ENCODE data around the gene LMNTD2.

LMNTD2 gene

GRCh38 chr11:553083-553987, 7.2 kb downstream of the LMNTD2 start:
- DNase-seq = no peak

- DNase-seq = no peak
Measured at GRCh38 chr11:551596-551995, 8.9 kb downstream of the LMNTD2 start.

DNA sequence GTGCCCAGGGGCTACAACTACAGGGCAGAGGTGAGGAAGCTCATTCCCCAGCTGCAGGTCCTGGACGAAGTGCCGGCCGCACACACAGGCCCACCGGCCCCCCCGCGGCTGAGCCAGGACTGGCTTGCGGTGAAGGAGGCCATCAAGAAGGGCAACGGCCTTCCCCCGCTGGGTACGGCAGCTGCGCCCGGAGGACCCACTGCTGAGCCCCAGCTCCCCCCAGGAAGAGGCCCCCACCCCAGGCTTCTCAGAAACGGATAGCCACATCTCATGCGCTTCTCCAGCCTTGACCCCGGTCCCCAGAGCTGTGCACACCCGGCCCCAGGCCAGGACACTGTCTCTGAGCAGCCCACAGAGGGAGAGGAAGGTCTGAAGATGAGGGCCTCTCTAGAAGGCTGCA, 9.4 kb downstream of the LMNTD2 start:
- no peak for DNase-seq

DNA sequence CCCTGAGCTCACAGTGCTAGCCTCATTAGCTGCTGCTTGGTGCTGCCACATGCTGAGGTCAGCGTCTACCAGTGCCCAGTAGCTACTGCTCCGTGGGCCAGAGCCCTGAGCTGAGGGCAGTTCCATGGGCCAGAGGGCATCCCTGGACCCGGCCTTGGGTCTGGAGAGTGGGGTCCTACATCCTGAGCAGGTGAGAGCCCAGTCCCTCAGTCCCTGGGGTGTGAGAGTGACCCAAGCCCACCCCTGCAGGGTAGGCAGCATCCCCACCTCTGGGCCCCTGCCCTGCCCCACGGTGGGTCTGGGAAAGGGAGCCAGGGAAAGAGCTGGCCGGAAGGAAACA, 9.8 kb downstream of the LMNTD2 start:
- DNase-seq = no peak

- no peak for DNase-seq
Measured at GRCh38 chr11:550021-550745, 10.4 kb downstream of the LMNTD2 start.

- DNase-seq = no peak
Measured at GRCh38 chr11:548700-549603, 11.6 kb downstream of the LMNTD2 start.

DNA sequence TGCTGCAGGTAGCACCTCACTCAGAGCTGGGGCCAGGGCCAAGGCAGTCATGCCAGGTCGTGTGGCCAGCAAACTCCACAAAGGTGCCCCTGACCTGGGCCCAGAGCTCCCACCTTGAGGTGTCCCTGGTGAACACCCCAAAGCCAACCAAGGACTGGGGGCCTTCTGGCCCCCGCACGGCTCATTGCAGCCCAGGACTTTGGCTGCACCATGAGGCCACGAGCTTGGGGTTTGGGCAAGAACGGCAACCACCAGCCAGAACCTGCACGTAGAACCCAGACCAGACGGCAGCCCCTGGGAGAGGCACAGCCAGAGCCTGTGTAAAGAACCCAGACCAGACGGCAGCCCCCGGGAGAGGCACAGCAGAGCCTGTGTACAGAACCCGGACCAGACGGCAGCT, 15.4 kb downstream of the LMNTD2 start:
- DNase-seq = no peak

- no peak for DNase-seq
Measured at GRCh38 chr11:544817-545166, 15.7 kb downstream of the LMNTD2 start.

DNA sequence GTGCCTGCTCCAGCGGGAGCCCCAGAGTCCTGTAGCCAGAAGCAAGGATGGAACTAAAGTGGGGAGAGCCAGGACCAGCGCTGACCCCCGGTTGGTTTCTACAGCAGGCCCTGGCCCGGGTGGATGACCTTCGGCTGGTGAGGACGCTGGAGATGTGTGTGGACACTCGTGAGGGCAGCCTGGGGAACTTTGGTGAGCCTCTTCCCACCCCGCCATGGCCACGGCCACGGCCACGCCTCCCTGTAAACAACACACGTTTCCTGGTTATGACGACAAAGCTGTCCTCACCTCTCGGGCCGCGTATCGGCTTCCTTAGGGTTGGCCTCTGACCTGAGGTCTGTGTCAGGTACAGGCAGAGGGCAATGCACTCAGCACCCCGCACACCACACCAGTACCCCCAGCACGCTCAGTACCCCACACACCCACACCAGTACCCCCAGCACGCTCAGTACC, 19.1 kb downstream of the LMNTD2 start:
- DNase-seq = no peak

GRCh38 chr11:540583-541432, 19.7 kb downstream of the LMNTD2 start:
- no peak for DNase-seq

GRCh38 chr11:539971-540481, 20.5 kb downstream of the LMNTD2 start:
- DNase-seq = no peak

DNA sequence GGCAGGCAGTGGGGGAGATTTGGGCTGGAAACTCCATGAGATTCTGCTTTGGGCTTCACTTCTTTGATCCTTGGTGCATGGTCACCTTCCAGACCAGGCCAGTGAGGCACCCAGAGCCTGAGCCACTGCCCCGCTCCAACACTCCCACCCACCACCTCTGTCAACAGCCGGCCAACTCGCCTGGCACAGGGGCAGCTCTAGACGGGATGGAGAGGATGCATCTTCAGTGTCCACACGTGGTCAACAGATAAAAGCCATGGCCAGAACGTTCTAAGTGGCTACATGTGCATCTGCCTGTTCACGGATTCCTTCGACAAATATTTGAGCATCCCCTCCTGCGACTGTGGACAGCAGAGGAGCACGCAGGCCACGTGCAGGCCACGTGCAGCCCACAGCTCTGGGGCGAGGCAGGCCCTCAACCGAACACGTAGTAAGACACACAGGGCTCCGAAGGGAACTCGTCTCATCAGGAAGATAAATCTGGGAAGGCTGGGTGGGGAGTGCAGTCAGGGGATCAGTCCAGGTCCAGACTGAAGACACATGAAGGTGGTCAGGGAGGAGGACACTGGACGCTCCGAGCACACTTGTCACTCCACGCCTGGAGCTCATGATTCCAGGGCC, 22.0 kb downstream of the LMNTD2 start:
- no peak for DNase-seq

- no peak for DNase-seq
Measured at GRCh38 chr11:537622-538430, 22.7 kb downstream of the LMNTD2 start.

DNA sequence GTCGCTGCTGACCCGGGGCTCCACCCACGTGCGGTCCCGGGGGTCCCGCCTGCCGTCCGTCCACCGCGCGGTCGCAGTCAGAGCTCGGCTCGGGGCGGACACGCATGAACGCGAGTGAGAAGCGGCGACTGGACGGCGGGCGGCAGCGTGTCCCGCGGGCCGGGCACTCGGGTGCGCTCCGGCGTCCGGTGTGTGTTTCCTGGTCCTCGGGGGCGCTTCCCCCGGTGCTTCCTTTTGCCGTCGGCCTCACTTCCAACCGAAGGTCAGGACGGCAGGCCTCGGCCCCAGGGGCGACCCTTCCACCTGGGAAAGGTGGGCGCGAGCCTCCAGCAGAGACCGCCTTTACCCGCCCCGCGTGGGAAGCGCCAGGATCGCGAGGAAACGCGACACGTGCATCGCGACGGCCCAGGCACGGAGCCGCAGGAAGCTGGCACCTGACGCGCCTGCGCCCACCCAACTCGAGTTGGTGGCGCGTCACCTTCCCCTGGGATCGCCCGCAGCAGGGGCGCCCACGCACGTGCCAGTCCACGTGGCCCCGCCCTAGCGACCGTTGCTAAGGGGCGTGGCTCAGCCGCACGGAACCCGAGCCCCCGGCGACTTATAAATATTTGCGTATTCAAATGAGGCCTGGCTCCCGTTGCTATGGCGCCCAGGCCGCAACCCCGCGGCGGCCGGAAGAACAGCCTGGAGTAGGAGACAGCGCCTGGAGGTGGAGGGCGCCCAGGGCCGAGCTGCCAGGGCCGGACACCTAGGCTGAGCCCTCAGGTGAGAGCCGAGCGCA, 23.5 kb downstream of the LMNTD2 start, which contains the start of gene LRRC56:
TSS of gene LRRC56 (plus strand) at position 687 of the 781 bp plus-strand sequence. CDS start 3,158 bp downstream, outside the sequence.
- DNase-seq = peak; percentile 89

- peak; percentile 95 for DNase-seq
Measured at GRCh38 chr11:535519-536454, 24.8 kb downstream of the LMNTD2 start, which contains the start of gene HRAS. TSS of gene HRAS (minus strand) at chr11:535576.

DNA sequence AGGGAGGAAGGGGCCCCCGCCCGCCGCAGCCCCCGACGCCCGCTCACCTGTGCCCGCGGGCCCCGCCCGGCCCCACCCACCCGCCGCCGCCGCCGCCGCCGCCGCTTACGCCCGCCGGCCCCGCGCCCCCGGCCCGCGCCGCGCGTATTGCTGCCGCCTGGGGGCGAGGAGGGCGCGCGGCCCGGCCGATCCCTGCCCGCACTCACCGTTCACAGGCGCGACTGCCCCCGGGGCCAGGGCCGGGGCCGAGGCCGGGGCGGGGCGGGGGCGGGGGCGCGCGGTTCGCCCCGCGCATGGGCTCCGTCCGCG, 25.4 kb downstream of the LMNTD2 start:
- peak; percentile 22 for DNase-seq

- DNase-seq = peak; percentile 34
Measured at GRCh38 chr11:534396-535209, 25.9 kb downstream of the LMNTD2 start.
